Stimulated activated CD4-positive, alpha-beta T cell treated with anti-CD3 and anti-CD28 coated beads, Interleukin-4, amount 100 ng/mL, for 24 hours (primary cell): ENCODE measurements around the gene AGFG2.
"Not testable (repeated sequence)": the region's sequence is repeated elsewhere in the genome, so short reads cannot be mapped to it uniquely, and the experiment has no call there.

Experiments
- DNase-seq: peaks from one replicate; pipeline ENCODE4 v3.0.0-alpha.2; 2020

Gene AGFG2

GRCh38 chr7:100538654-100539435, at the start of gene AGFG2:
TSS of gene AGFG2 (plus strand) at chr7:100539203. CDS start at chr7:100539347, 144 bp downstream.
- DNase-seq: peak; percentile 100

- DNase-seq: no peak
These were observed 49.2 kb upstream of the AGFG2 start for GRCh38 chr7:100489824-100490223.

- DNase-seq: no peak
These were observed 48.4 kb upstream of the AGFG2 start for GRCh38 chr7:100490483-100491191.

GRCh38 chr7:100491192-100491578, 47.8 kb upstream of the AGFG2 start:
- DNase-seq: no peak

GRCh38 chr7:100492738-100493475, 46.1 kb upstream of the AGFG2 start:
- DNase-seq: no peak

- DNase-seq: peak; percentile 66
These were observed 45.3 kb upstream of the AGFG2 start for GRCh38 chr7:100493476-100494264.

- DNase-seq: no peak
These were observed 42.5 kb upstream of the AGFG2 start for GRCh38 chr7:100496509-100496908.

- DNase-seq: not testable (repeated sequence)
These were observed 38.3 kb upstream of the AGFG2 start for GRCh38 chr7:100500743-100501142.

- DNase-seq: not testable (repeated sequence)
These were observed 35.0 kb upstream of the AGFG2 start for GRCh38 chr7:100504031-100504430.

- no peak for DNase-seq
These were observed 34.0 kb upstream of the AGFG2 start for GRCh38 chr7:100504887-100505611.

- no peak for DNase-seq
These were observed 32.6 kb upstream of the AGFG2 start for GRCh38 chr7:100506356-100506923.

- DNase-seq: no peak
These were observed 29.8 kb upstream of the AGFG2 start for GRCh38 chr7:100509231-100509630.

GRCh38 chr7:100510437-100511239, 28.4 kb upstream of the AGFG2 start:
- no peak for DNase-seq

GRCh38 chr7:100513212-100513810, 25.7 kb upstream of the AGFG2 start:
- DNase-seq: no peak

GRCh38 chr7:100515072-100515532, 23.9 kb upstream of the AGFG2 start:
- no peak for DNase-seq

- peak; percentile 25 for DNase-seq
These were observed 22.7 kb upstream of the AGFG2 start for GRCh38 chr7:100516135-100516812.

- no peak for DNase-seq
These were observed 21.7 kb upstream of the AGFG2 start for GRCh38 chr7:100517305-100517704.

GRCh38 chr7:100519580-100519979, 19.4 kb upstream of the AGFG2 start:
- DNase-seq: no peak

- DNase-seq: no peak
These were observed 18.9 kb upstream of the AGFG2 start for GRCh38 chr7:100520138-100520537.

GRCh38 chr7:100521076-100521475, 17.9 kb upstream of the AGFG2 start:
- no peak for DNase-seq
